HCT116 (cell line): ENCODE measurements around the gene FAM118B. TPM values are rescaled to one million over a fixed set of nuclear protein-coding genes. Genes with fewer than 3 reads are reported as not detected.

ENCODE experiments used
- ATAC-seq: fragments of 200-7000 bp; cut with Tn5 transposase; 2 replicates; pipeline ENCODE4 v1.9.1; 2020; ENCODE audit warnings: mild to moderate bottlenecking, moderate library complexity
- BruUV-seq: library from RNA; stranded (reverse); fragments of 400-500 nt; replicated peaks from 2 replicates; lab custom pipeline; 2021; lab: Mats Ljungman, UMichigan
- CTCF ChIA-PET: fragments of 300-600 bp; sonication (Branson Sonifier 250); formaldehyde crosslinking; loops from one replicate; lab custom pipeline; 2021; ENCODE audit warnings: antibody characterized with exemption; lab: Charles Lee
- POLR2A ChIA-PET: fragments of 300-600, 350-600 bp; sonication (Branson Sonifier 250); formaldehyde crosslinking; loops from one replicate; lab custom pipeline; 2021; ENCODE audit warnings: antibody characterized with exemption; lab: Charles Lee
- RAD21 ChIA-PET, 2 experiments: fragments of 300-600 bp; sonication (Branson Sonifier 250); formaldehyde crosslinking; loops; one replicate each; lab custom pipeline; 2023; ENCODE audit warnings: low total read pairs in 2 of 2; ENCODE audit not compliant: uncharacterized antibody in 2 of 2, unreplicated experiment in 2 of 2, low non-redundant PET in 1 of 2; lab: Charles Lee
- DNase-seq: peaks from one replicate; pipeline ENCODE4 v3.0.0-alpha.2; 2010; ENCODE audit warnings: low read depth, low spot score
- H2AFZ ChIP-seq: fragments of 200-600 bp; shearing (Covaris generic), sonication (generic); 2 replicates; pipeline ENCODE4 v1.6.1; 2017; ENCODE audit warnings: low read depth, mixed run types, mixed read lengths, antibody characterized with exemption, low read length; ENCODE audit not compliant: poor library complexity, severe bottlenecking
- H3K27ac ChIP-seq: 2 replicates; pipeline ENCODE4 v1.5.1; 2012; ENCODE audit warnings: low read depth, low read length
- H3K27me3 ChIP-seq: fragments of 200-600 bp; sonication (generic); 2 replicates; pipeline ENCODE4 v1.6.1; 2016; ENCODE audit warnings: mixed run types, low read length, mixed read lengths; ENCODE audit not compliant: insufficient read depth
- H3K36me3 ChIP-seq, 2 experiments: fragments of 200-500 bp in 1 of 2; fragments of 200-600 bp in 1 of 2; sonication (Bioruptor generic) in 1 of 2; sonication (generic) in 1 of 2; 2 replicates each; pipeline versions ENCODE4 v1.5.1 to v1.6.1; 2014 to 2016; ENCODE audit warnings: low read length in 2 of 2, inconsistent platforms in 1 of 2, mixed read lengths in 1 of 2, mixed run types in 1 of 2; ENCODE audit not compliant: insufficient read depth in 2 of 2, control insufficient read depth in 1 of 2
- H3K4me1 ChIP-seq, 2 experiments: fragments of 200-600 bp in 1 of 2; sonication (generic) in 1 of 2; 2 replicates each; pipeline versions ENCODE4 v1.5.1 to v1.6.1; 2012 to 2017; ENCODE audit warnings: low read length in 2 of 2, inconsistent platforms in 1 of 2, mild to moderate bottlenecking in 1 of 2, mixed read lengths in 1 of 2, mixed run types in 1 of 2, moderate library complexity in 1 of 2; ENCODE audit not compliant: insufficient read depth in 2 of 2, control insufficient read depth in 1 of 2
- H3K4me2 ChIP-seq: fragments of 200-600 bp; sonication (generic); 2 replicates; pipeline ENCODE4 v1.6.1; 2017; ENCODE audit warnings: mixed run types, low read length, mixed read lengths
- H3K4me3 ChIP-seq, 2 experiments: fragments of 200-600 bp in 1 of 2; sonication (generic) in 1 of 2; replicated peaks in 1 of 2; 2 replicates each; pipeline ENCODE4 v1.5.1; 2011 to 2016; ENCODE audit warnings: low read length in 2 of 2, control low read depth in 1 of 2, low read depth in 1 of 2, mild to moderate bottlenecking in 1 of 2, mixed read lengths in 1 of 2, mixed run types in 1 of 2
- H3K79me2 ChIP-seq: fragments of 200-600 bp; sonication (generic); 2 replicates; pipeline ENCODE4 v1.6.1; 2017; ENCODE audit warnings: mild to moderate bottlenecking, mixed run types, low read length, moderate library complexity, mixed read lengths; ENCODE audit not compliant: insufficient read depth
- H3K9ac ChIP-seq: fragments of 200-600 bp; sonication (generic); 2 replicates; pipeline ENCODE4 v1.6.1; 2016; ENCODE audit warnings: low read length, mixed read lengths
- H3K9me2 ChIP-seq: fragments of 200-600 bp; sonication (generic), shearing (Covaris generic); 2 replicates; pipeline ENCODE4 v1.6.1; 2017; ENCODE audit warnings: mixed run types, mild to moderate bottlenecking, moderate library complexity; ENCODE audit not compliant: insufficient read depth
- H3K9me3 ChIP-seq, 2 experiments: fragments of 200-500 bp in 1 of 2; fragments of 200-600 bp in 1 of 2; sonication (Bioruptor generic) in 1 of 2; sonication (generic) in 1 of 2; 2 replicates each; pipeline ENCODE4 v1.6.1; 2014 to 2017; ENCODE audit warnings: low read length in 2 of 2, mixed read lengths in 2 of 2, inconsistent platforms in 1 of 2, low read depth in 1 of 2, mild to moderate bottlenecking in 1 of 2, mixed run types in 1 of 2, moderate library complexity in 1 of 2; ENCODE audit not compliant: control insufficient read depth in 1 of 2, insufficient read depth in 1 of 2
- H4K20me1 ChIP-seq: fragments of 200-600 bp; sonication (generic), shearing (Covaris generic); 2 replicates; pipeline ENCODE4 v1.6.1; 2017; ENCODE audit warnings: mixed run types, mild to moderate bottlenecking, moderate library complexity; ENCODE audit not compliant: insufficient read depth
- CBX3 ChIP-seq: IDR thresholded peaks from 2 replicates; pipeline ENCODE4 v1.6.1; 2012; ENCODE audit warnings: low read depth
- CEBPB ChIP-seq: IDR thresholded peaks from 2 replicates; pipeline ENCODE4 v1.6.1; 2012; ENCODE audit warnings: low read depth
- EZH2phosphoT487 ChIP-seq: fragments of 200-600 bp; IDR thresholded peaks from 2 replicates; pipeline ENCODE4 v1.6.1; 2018; ENCODE audit warnings: antibody characterized with exemption, borderline replicate concordance
- FOSL1 ChIP-seq: IDR thresholded peaks from 2 replicates; pipeline ENCODE4 v1.6.1; 2012; ENCODE audit warnings: low read depth
- JUND ChIP-seq: IDR thresholded peaks from 2 replicates; pipeline ENCODE4 v1.6.1; 2012
- MAX ChIP-seq: IDR thresholded peaks from 2 replicates; pipeline ENCODE4 v1.6.1; 2012
- POLR2A ChIP-seq: IDR thresholded peaks from 2 replicates; pipeline ENCODE4 v1.7.0; 2011; ENCODE audit warnings: borderline replicate concordance; ENCODE audit not compliant: insufficient read depth, insufficient read length; ENCODE audit errors: extremely low read depth
- POLR2AphosphoS5 ChIP-seq: IDR thresholded peaks from 2 replicates; pipeline ENCODE4 v1.6.1; 2011; ENCODE audit warnings: mild to moderate bottlenecking, low read depth, low read length, moderate library complexity
- SIN3A ChIP-seq: IDR thresholded peaks from 2 replicates; pipeline ENCODE4 v1.6.1; 2012; ENCODE audit warnings: low read depth
- TCF7L2 ChIP-seq: IDR thresholded peaks from 2 replicates; pipeline ENCODE4 v1.7.0; 2011; ENCODE audit warnings: borderline replicate concordance, inconsistent platforms; ENCODE audit not compliant: insufficient read depth, insufficient read length; ENCODE audit errors: extremely low read depth
- YY1 ChIP-seq: IDR thresholded peaks from 2 replicates; pipeline ENCODE4 v1.6.1; 2011; ENCODE audit warnings: low read length, low read depth, moderate library complexity, mild to moderate bottlenecking; ENCODE audit not compliant: insufficient replicate concordance; ENCODE audit errors: extremely low read depth
- ZBTB33 ChIP-seq: IDR thresholded peaks from 2 replicates; pipeline ENCODE4 v1.6.1; 2011; ENCODE audit warnings: mild to moderate bottlenecking, low read length, moderate library complexity; ENCODE audit not compliant: insufficient replicate concordance; ENCODE audit errors: extremely low read depth
- ZFX ChIP-seq: fragments of 450-650 bp; IDR thresholded peaks from 2 replicates; pipeline ENCODE4 v1.6.1; 2017
- ZNF274 ChIP-seq: fragments of 200-500 bp; sonication (Bioruptor generic); IDR thresholded peaks from 2 replicates; pipeline ENCODE4 v1.6.1; 2014; ENCODE audit warnings: mild to moderate bottlenecking, low read depth, low read length, inconsistent platforms
- intact Hi-C: fragments of 100-400 bp; cut with micrococcal nuclease; formaldehyde crosslinking; loops from 2 replicates; pipeline ENCODE4 v1.10.0; 2022
- total RNA-seq: library from RNA; stranded (reverse); gene quantifications from one replicate; pipeline ENCODE4 v1.2.1, GENCODE V29; 2021; ENCODE audit not compliant: unreplicated experiment

The FAM118B gene
- total RNA-seq, 1 experiment from 2014 or later = 12.8 TPM

GRCh38 chr11:126165311-126165720 lies 46.3 kb upstream of the FAM118B start:
- POLR2A ChIA-PET = no interaction called here
- DNase-seq (no peak), ATAC-seq (no peak)
- Histone ChIP-seq H3K4me3 (no peak overlapping the region), H2AFZ (no peak overlapping the region)
- TF ChIP-seq POLR2A (no peak), ZNF274 (no peak), MAX (no peak)
- TF ChIP-seq, all 23 proteins: peak for 0
- H4K20me1 ChIP-seq = no peaks in the 10 kb centered on the region
- H3K79me2 ChIP-seq = no peaks in the 10 kb centered on the region
- CTCF ChIA-PET = no interaction called here
- RAD21 ChIA-PET = no interaction called here
- no peaks in the 10 kb centered on the region for H3K27me3 ChIP-seq
- no peaks in the 10 kb centered on the region for H3K9me2 ChIP-seq
- H3K4me2 ChIP-seq = no peak overlapping the region
- H3K4me1 ChIP-seq = peaks cover 0 to 5% of the 10 kb centered on the region in 2 experiments; a peak in 1 of 4 replicates
- no TSS peak for BruUV-seq
- H3K36me3 ChIP-seq = no peaks in the 10 kb centered on the region
- intact Hi-C loops = no loop called here
- H3K9me3 ChIP-seq = no peaks in the 10 kb centered on the region
- H3K27ac ChIP-seq = no peak overlapping the region
- H3K9ac ChIP-seq = no peak overlapping the region

- H3K9me2 ChIP-seq = no peaks in the 10 kb centered on the region
- intact Hi-C loops = no loop called here
- no peak overlapping the region for H3K4me2 ChIP-seq
- no peaks in the 10 kb centered on the region for H3K27me3 ChIP-seq
- no peak overlapping the region for H2AFZ ChIP-seq
- DNase-seq = no peak
- RAD21 ChIA-PET = no interaction called here
- TF ChIP-seq EZH2phosphoT487 (no peak), TCF7L2 (no peak), CEBPB (no peak), ZNF274 (no peak), YY1 (no peak), ZBTB33 (no peak), POLR2A (no peak), POLR2AphosphoS5 (no peak), ZFX (no peak), FOSL1 (no peak), CBX3 (no peak), SIN3A (no peak), JUND (no peak)
- TF ChIP-seq, all 23 proteins: peak for 0
- no peaks in the 10 kb centered on the region for H3K9me3 ChIP-seq
- H3K4me3 ChIP-seq = no peak overlapping the region
- no peaks in the 10 kb centered on the region for H3K79me2 ChIP-seq
- H4K20me1 ChIP-seq = no peaks in the 10 kb centered on the region
- H3K9ac ChIP-seq = no peak overlapping the region
- no TSS peak for BruUV-seq
- POLR2A ChIA-PET = no interaction called here
- CTCF ChIA-PET = no interaction called here
- ATAC-seq = no peak
- no peaks in the 10 kb centered on the region for H3K36me3 ChIP-seq
- H3K4me1 ChIP-seq = peaks cover 0 to 5% of the 10 kb centered on the region in 2 experiments; a peak in 1 of 4 replicates
- H3K27ac ChIP-seq = no peak overlapping the region
Observed at GRCh38 chr11:126165757-126166156, 45.8 kb upstream of the FAM118B start.
